MM.1S (cell line): ENCODE results near the gene PLEKHJ1.

ENCODE experiments used
- DNase-seq: peaks from one replicate; pipeline ENCODE4 v3.0.0-alpha.2; 2015
- H2AFZ ChIP-seq: fragments of 300-600 bp; sonication (generic); 2 replicates; pipeline ENCODE4 v1.6.0; 2016; ENCODE audit warnings: antibody characterized with exemption, low read length
- H3F3A ChIP-seq: fragments of 300-600 bp; sonication (generic); 2 replicates; pipeline ENCODE4 v1.6.1; 2016; ENCODE audit warnings: mild to moderate bottlenecking, antibody characterized with exemption, low read length, moderate library complexity, mixed read lengths; ENCODE audit not compliant: insufficient read depth
- H3K27ac ChIP-seq: fragments of 300-600 bp; sonication (generic); 2 replicates; pipeline ENCODE4 v1.5.1; 2016; ENCODE audit warnings: mild to moderate bottlenecking, low read length
- H3K27me3 ChIP-seq: fragments of 300-600 bp; sonication (generic); replicated peaks from 2 replicates; pipeline ENCODE4 v1.6.0; 2016; ENCODE audit warnings: low read length; ENCODE audit not compliant: insufficient read depth
- H3K36me3 ChIP-seq: fragments of 300-600 bp; sonication (generic); replicated peaks from 2 replicates; pipeline ENCODE4 v1.6.1; 2016; ENCODE audit warnings: mild to moderate bottlenecking, low read length, mixed read lengths; ENCODE audit not compliant: insufficient read depth
- H3K4me1 ChIP-seq: fragments of 300-600 bp; sonication (generic); 2 replicates; pipeline ENCODE4 v1.6.1; 2016; ENCODE audit warnings: low read length, mixed read lengths
- H3K4me2 ChIP-seq: fragments of 300-600 bp; sonication (generic); 2 replicates; pipeline ENCODE4 v1.6.0; 2016; ENCODE audit warnings: low read depth, low read length
- H3K4me3 ChIP-seq: fragments of 300-600 bp; sonication (generic); 2 replicates; pipeline ENCODE4 v1.5.1; 2016; ENCODE audit warnings: low read length, mixed read lengths
- H3K79me2 ChIP-seq: fragments of 300-600 bp; sonication (generic); 2 replicates; pipeline ENCODE4 v1.6.1; 2016; ENCODE audit warnings: mixed run types, low read length, mixed read lengths
- H3K9ac ChIP-seq: fragments of 300-600 bp; sonication (generic); 2 replicates; pipeline ENCODE4 v1.6.1; 2016; ENCODE audit warnings: low read length, mixed read lengths
- H3K9me2 ChIP-seq: fragments of 300-600 bp; sonication (generic); replicated peaks from 2 replicates; pipeline ENCODE4 v1.6.1; 2016; ENCODE audit warnings: mild to moderate bottlenecking, low read length, mixed read lengths; ENCODE audit not compliant: insufficient read depth
- H3K9me3 ChIP-seq: fragments of 300-600 bp; sonication (generic); replicated peaks from 2 replicates; pipeline ENCODE4 v1.6.1; 2016; ENCODE audit warnings: mild to moderate bottlenecking, low read length, mixed read lengths; ENCODE audit not compliant: insufficient read depth
- H4K20me1 ChIP-seq: fragments of 300-600 bp; sonication (generic); 2 replicates; pipeline ENCODE4 v1.6.1; 2016; ENCODE audit warnings: mild to moderate bottlenecking, low read length, moderate library complexity, mixed read lengths; ENCODE audit not compliant: insufficient read depth
- CTCF ChIP-seq: fragments of 300-600 bp; sonication (generic); IDR thresholded peaks from 2 replicates; pipeline ENCODE4 v1.5.1; 2016; ENCODE audit warnings: antibody characterized with exemption, low read length, mixed read lengths
- EZH2 ChIP-seq: fragments of 300-600 bp; sonication (generic); optimal IDR thresholded peaks from 2 replicates; pipeline ENCODE3; 2017; ENCODE audit warnings: low read depth, mild to moderate bottlenecking, antibody characterized with exemption, low read length, mixed read lengths
- EZH2phosphoT487 ChIP-seq: fragments of 300-600 bp; sonication (generic); IDR thresholded peaks from 2 replicates; pipeline ENCODE4 v1.6.1; 2018; ENCODE audit warnings: antibody characterized with exemption, low read length

Gene PLEKHJ1

GRCh38 chr19:2260341-2260805 is 24.2 kb upstream of the PLEKHJ1 start:
- Histone ChIP-seq H3K9me2 (no peaks in the 10 kb centered on the region), H3K4me1 (peaks cover 35% of the 10 kb centered on the region), H3K79me2 (peaks cover 44% of the 10 kb centered on the region), H3K4me2 (peak overlapping the region; percentile 44; the same call in 1 of the 2 replicates), H3K36me3 (no peaks in the 10 kb centered on the region), H3K27me3 (no peaks in the 10 kb centered on the region), H3K9me3 (no peaks in the 10 kb centered on the region), H3K4me3 (peak overlapping the region; percentile 23; the same call in 1 of the 2 replicates), H3K9ac (peak overlapping the region; percentile 66), H3K27ac (peak overlapping the region; percentile 90), H3F3A (peaks cover 31% of the 10 kb centered on the region), H4K20me1 (no peaks in the 10 kb centered on the region), H2AFZ (no peak overlapping the region)
- peak; percentile 87 for DNase-seq
- TF ChIP-seq CTCF: no peak
- TF ChIP-seq EZH2phosphoT487: no peak
- TF ChIP-seq EZH2: no peak

- H3F3A ChIP-seq: peaks cover 33% of the 10 kb centered on the region
- no peaks in the 10 kb centered on the region for H3K9me2 ChIP-seq
- peak; percentile 6 for DNase-seq
- no peaks in the 10 kb centered on the region for H3K27me3 ChIP-seq
- no peak overlapping the region; the same call in 1 of the 2 replicates for H3K9ac ChIP-seq
- no peak overlapping the region for H2AFZ ChIP-seq
- no peaks in the 10 kb centered on the region for H4K20me1 ChIP-seq
- no peak for TF ChIP-seq EZH2phosphoT487
- TF ChIP-seq EZH2: no peak
- TF ChIP-seq CTCF: no peak
- peak overlapping the region; percentile 4; the same call in 1 of the 2 replicates for H3K4me2 ChIP-seq
- H3K79me2 ChIP-seq: peaks cover 54% of the 10 kb centered on the region
- H3K4me1 ChIP-seq: peaks cover 42% of the 10 kb centered on the region
- peak overlapping the region; percentile 90; the same call in 1 of the 2 replicates for H3K27ac ChIP-seq
- H3K36me3 ChIP-seq: no peaks in the 10 kb centered on the region
- H3K9me3 ChIP-seq: no peaks in the 10 kb centered on the region
- no peak overlapping the region for H3K4me3 ChIP-seq
These were observed 23.2 kb upstream of the PLEKHJ1 start for GRCh38 chr19:2259336-2259735.

- DNase-seq: peak; percentile 92
- Histone ChIP-seq H3K9ac (peak within 1 kb of the TSS; percentile 96), H3K79me2 (peaks cover 71% of the 10 kb centered on the region), H3K9me2 (no peaks in the 10 kb centered on the region), H3F3A (peaks cover 28% of the 10 kb centered on the region), H3K9me3 (no peaks in the 10 kb centered on the region), H3K4me3 (peak within 1 kb of the TSS; percentile 70), H3K36me3 (0 out of 2 replicates have a peak, but pooled peaks cover 5% of the 10 kb centered on the region), H3K27me3 (no peaks in the 10 kb centered on the region), H3K4me2 (peak within 1 kb of the TSS; percentile 85), H3K4me1 (peaks cover 40% of the 10 kb centered on the region), H3K27ac (peak within 1 kb of the TSS; percentile 95), H2AFZ (0 out of 2 replicates have a peak within 1 kb of the TSS, but pooled peaks have one; percentile 19), H4K20me1 (no peaks in the 10 kb centered on the region)
- no peak for TF ChIP-seq EZH2phosphoT487
- peak; percentile 24 for TF ChIP-seq CTCF
These were observed 20.0 kb upstream of the PLEKHJ1 start, which contains the start of gene JSRP1 for GRCh38 chr19:2255982-2256685. Gene JSRP1, minus strand, starts transcription at chr19:2256417. Its CDS starts 1,103 bp downstream, at chr19:2255314.
